ENCODE measurements around the gene SEL1L2. TPM values are rescaled to one million over a fixed set of nuclear protein-coding genes. Genes with fewer than 3 reads are reported as not detected.

The SEL1L2 gene
- not detected in 2 replicates for total RNA-seq

GRCh38 chr20:13990465-13990864 is at the start of gene SEL1L2:
Gene SEL1L2, minus strand, starts transcription at chr20:13990614. Its CDS starts 80 bp downstream, at chr20:13990534.

GRCh38 chr20:13995086-13995665 is 4.8 kb upstream of the SEL1L2 start, which contains the start of gene MACROD2:
Gene MACROD2, plus strand, starts transcription at chr20:13995516.

Other genes with a start within 250 kb of the SEL1L2 start
- gene ESF1, start 205.7 kb downstream of the SEL1L2 start, total RNA-seq: 9.2 and 10.1 TPM in 2 replicates
- gene NDUFAF5, start 205.6 kb downstream of the SEL1L2 start, total RNA-seq: 8.0 and 25.2 TPM in 2 replicates
- 0.49 TPM in 1 of 2 replicates, not detected in the other for gene MACROD2, start 4.9 kb upstream of the SEL1L2 start, total RNA-seq